ENCODE measurements around the gene ARHGEF3.

ARHGEF3 gene

DNA sequence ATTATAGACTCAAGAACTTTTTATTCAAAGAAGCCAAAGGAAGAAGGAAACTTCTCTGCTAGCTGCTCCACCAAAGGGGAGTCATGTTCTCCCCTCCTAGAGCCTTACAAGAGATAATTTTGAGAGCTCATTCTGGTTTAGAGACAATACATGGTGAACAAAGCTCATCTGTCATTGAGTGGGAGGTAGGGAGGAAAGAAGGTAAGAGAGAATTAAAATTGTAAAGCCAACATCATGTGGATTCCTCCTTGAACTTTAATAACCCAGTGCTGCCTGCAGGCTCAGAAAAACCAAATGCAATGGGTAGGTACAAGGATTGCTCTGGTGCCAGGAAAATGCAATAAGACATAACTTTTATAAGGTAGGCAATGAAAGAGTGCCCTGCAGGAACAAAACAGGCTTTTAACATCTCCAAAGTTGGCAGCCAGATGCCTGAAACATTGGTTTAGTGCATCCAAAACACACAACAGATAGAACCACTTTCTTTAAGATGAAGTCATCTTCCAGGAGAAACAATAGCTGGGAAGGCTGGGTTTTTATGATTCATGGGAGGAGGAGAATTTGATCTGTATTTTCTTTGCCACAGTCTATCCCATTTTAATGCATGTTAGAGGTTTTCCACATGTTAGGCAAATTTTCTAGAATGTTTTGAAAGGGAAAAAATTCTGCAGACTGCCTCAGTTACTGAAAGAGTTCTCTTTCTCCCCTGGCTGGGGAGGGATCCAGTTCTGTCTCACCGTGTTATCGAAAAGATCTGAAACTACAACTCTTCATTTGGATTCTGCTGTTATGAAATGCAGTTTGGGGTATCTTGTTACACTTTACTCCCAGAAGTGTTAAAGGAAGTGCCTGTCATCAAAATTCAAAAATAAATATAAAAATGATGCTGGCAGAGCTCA is 11.3 kb upstream of the ARHGEF3 start:
- DNase-seq (no peak), ATAC-seq (no peak)
- Mint-ChIP-seq H3K4me1 (peaks cover 48% of the 10 kb centered on the region), H3K36me3 (ENCODE audit: low read depth) (no peaks in the 10 kb centered on the region), H3K4me3 (no peak overlapping the region), H3K27me3 (no peaks in the 10 kb centered on the region), H3K9me3 (no peaks in the 10 kb centered on the region), H3K27ac (peak overlapping the region; percentile 34)

DNA sequence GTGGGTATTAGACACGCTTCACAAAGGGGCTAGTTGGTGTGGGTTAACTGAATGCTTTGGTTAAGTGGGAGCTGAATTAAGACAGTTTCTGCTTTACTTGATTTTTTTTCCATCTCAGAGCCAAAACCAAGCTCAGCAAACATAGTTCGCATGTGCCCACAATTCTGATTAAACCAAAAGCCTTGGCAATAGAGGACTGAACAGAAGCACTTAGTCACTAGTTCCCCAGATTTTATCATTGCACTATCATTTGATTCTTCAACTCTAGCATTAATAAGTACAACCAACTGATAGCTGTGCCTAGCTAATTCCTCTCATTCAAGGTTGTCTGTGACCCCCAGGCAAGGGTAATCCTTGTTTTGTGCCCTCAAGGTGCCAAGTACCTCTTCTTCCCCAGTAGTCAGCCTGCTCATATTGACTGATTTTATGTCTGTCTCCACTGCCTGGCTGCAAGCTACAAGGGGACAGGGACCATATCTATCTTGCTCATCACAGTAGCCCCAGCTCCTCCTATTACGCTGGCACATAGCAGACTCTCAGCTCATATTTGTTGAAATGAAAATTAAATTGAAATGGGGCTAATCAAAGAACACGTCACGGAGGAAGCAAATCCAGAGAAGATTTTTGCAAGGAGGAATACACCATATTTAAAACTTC is 9.9 kb upstream of the ARHGEF3 start:
- Mint-ChIP-seq H3K27ac (peak overlapping the region; percentile 9), H3K27me3 (no peaks in the 10 kb centered on the region), H3K4me3 (no peak overlapping the region), H3K36me3 (ENCODE audit: low read depth) (no peaks in the 10 kb centered on the region), H3K4me1 (peaks cover 45% of the 10 kb centered on the region), H3K9me3 (no peaks in the 10 kb centered on the region)
- ATAC-seq = peak; percentile 45
- no peak for DNase-seq

DNA sequence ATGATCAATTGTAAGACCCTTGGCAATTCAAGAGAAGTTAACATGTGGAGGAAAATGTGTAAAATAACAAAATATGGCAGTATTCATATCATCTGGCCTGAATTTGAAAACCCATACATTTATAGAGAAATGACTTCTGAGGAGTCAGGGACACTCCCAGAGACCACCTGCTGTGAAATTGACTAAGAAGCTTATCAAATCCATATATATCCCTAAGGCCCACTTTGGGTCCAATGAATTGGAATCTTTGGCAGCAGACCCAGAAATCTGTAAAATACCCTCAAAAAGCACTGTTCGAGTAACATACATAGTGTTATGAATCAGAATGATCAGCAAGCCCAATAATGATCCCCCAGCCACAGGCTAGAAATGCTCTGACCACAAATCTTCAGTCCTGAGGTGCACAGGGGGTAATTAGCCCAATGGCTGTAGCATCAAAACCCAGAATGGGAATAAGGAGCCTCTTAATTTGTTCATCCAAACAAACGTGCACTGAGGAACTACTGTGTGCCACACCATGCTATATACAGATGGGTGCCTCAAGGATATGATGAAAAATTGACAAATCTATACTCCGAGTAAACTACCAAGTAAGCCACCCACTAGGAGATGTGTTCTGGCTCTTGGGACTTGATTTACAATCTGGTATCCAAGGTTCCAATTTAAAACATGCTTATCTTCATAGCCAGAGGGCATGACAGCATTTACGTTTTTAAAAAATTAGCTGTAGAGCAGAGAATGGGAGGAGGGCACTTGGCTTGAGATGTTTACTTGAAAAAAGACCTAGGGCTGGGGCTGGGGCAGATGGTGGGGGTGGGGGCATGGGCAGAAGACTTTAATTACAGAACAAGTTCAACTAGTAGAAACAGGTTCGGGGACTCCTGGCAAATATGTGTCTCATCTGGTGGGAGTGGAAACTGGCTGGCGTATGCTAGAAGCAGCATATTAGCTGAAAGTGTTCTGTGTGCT is 9.1 kb upstream of the ARHGEF3 start:
- Mint-ChIP-seq H3K36me3 (ENCODE audit: low read depth) (no peaks in the 10 kb centered on the region), H3K4me1 (peaks cover 45% of the 10 kb centered on the region), H3K27me3 (no peaks in the 10 kb centered on the region), H3K4me3 (no peak overlapping the region), H3K27ac (peak overlapping the region; percentile 9), H3K9me3 (no peaks in the 10 kb centered on the region)
- ATAC-seq = peak; percentile 25
- DNase-seq = no peak

DNA sequence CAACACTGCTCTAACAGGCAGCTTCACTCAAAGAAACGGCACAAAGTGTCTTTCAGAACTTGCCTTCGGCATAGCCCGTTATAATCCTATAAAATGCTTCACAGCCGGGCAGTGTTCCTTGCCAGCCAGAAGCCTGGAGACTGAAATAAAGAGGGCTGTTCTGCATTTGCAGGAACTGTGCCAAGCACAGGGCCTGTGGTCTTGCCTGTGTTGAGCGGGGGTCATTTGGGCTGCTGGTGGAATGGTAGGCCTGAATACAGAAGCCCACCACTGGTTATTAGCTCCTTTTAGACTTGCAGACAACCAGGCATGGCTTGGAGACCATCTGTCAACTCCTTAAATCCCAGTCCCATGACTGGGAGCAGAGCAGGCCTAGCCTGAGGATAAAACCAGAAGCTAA is 4.7 kb upstream of the ARHGEF3 start:
- ATAC-seq (no peak), DNase-seq (no peak)
- Mint-ChIP-seq H3K36me3 (ENCODE audit: low read depth) (peaks cover under 1% of the 10 kb centered on the region), H3K27me3 (no peaks in the 10 kb centered on the region), H3K27ac (no peak overlapping the region), H3K4me1 (peaks cover 25% of the 10 kb centered on the region), H3K4me3 (no peak overlapping the region), H3K9me3 (no peaks in the 10 kb centered on the region)

DNA sequence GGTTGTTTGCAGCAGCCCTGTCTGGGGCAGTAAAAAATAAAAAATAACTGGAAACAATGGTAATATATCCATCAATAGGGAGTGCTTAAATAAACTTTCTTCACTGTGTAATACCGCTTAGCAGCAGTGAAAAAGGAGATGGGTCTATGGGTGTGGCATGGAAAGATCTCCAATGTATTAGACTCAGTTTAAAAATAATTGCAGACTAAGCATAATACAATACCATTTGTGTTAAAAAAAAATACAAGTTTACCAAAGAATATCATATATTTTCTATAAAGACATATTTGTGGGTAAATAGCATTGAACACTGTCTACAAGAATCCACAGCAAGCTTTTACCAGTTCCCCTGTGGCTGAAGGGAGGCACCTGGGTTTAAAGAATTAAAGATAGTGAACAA is 1.0 kb upstream of the ARHGEF3 start:
- Mint-ChIP-seq H3K4me3 (peak overlapping the region; percentile 74), H3K36me3 (ENCODE audit: low read depth) (peaks cover 9% of the 10 kb centered on the region), H3K4me1 (peaks cover 35% of the 10 kb centered on the region), H3K27ac (no peak overlapping the region), H3K9me3 (no peaks in the 10 kb centered on the region), H3K27me3 (no peaks in the 10 kb centered on the region)
- DNase-seq = no peak
- no peak for ATAC-seq

DNA sequence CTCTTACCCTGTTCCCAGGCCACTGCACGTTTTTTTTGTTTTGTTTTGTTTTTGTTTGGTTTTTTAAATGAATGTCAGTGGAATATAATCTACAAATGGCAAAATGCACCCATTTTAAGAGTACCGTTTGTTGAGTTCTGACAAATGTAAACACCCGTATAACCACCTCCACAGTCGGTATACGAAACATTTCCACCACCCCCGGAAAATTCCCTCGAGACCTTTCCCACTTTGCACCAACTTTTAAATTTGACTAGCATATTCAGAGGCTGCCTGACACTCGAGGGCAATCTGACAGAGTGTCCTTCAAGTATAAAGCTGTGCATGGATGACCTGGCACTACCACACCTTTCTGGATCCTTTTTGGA is 613 bp upstream of the ARHGEF3 start:
- Mint-ChIP-seq H3K27ac (peak overlapping the region; percentile 59), H3K27me3 (no peaks in the 10 kb centered on the region), H3K9me3 (no peaks in the 10 kb centered on the region), H3K4me3 (peak overlapping the region; percentile 74), H3K4me1 (peaks cover 39% of the 10 kb centered on the region), H3K36me3 (ENCODE audit: low read depth) (peaks cover 10% of the 10 kb centered on the region)
- DNase-seq = no peak
- ATAC-seq = no peak

DNA sequence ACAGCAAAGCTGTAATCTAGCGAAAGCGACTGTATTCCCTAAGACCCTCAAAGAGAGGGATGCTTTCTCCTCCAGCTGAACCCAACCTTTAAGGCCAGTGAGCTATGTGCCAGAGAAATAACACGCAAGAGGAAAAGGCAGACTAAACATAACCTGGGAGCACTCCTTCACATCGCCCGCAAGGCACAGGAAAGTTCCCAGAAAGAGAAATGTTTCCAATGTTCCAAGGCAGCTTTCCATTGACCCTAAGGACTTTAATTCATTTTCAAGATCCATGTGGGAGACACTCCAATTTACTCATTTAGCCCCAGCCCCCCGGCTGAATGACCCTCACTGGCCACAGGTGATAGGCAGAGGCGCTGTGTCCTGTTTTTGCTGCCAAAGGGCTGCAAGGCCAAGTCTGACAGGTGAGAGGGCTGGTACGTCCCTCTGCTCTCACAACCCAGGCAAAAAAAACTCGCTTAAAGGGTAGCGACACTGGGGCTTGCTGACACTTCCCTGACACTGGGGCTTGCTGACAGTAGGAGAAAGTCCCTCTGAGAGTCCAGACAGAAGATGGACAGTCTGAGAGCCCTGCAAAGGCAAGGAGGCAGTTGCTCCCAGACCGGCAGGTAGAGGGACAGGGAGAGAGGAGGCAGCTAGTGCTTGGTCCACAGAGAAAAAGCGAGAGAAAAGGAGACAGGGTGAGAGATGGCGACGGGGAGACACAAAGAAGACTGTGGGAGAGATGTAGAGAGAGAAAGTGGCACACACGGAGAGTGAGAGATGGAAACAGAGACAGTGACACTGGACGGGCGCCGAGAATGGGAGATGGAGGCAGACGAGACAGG is 702 bp downstream of the ARHGEF3 start:
- peak; percentile 27 for DNase-seq
- Mint-ChIP-seq H3K27me3 (no peaks in the 10 kb centered on the region), H3K27ac (peak overlapping the region; percentile 92), H3K4me3 (peak overlapping the region; percentile 99), H3K4me1 (peaks cover 52% of the 10 kb centered on the region), H3K36me3 (ENCODE audit: low read depth) (peaks cover 14% of the 10 kb centered on the region), H3K9me3 (no peaks in the 10 kb centered on the region)
- peak; percentile 12 for ATAC-seq

DNA sequence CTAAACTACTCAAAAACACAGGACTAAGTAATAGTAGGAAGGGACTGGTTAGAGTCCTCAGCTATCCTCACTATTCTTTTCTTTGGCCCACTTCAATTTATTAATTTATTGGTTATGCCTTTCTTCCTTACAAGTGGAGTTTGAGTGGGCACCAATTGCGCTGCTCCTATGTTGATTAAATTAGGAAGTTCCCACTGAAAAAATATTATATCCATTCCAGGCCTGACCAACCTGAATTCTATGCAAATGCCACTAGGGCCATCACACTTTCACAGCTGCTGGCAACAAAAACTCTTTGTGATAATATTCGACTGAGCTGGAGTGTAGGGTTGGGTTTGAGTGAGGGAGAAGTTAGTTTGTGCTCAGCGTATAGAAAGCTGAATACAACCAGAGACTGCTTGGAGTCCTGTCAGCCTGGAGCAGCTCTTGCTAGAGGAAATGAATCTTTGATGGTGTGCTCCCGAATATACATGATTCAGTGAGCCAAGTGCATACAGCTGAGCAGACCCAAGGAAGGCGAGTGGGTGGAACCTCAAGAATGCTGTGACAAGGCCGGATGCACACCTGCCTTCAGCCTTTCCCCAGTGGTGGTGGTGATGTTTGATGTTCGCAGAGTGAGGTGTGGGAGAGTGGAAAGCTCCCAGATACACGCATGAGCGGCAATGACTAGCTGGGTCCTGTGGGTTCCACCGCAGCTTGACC is 1.5 kb downstream of the ARHGEF3 start:
- no peaks in the 10 kb centered on the region for H3K9me3 Mint-ChIP-seq
- H3K27me3 Mint-ChIP-seq = no peaks in the 10 kb centered on the region
- H3K4me3 Mint-ChIP-seq = peak overlapping the region; percentile 99
- H3K36me3 Mint-ChIP-seq (ENCODE audit: low read depth) = peaks cover 19% of the 10 kb centered on the region
- DNase-seq (peak; percentile 70), ATAC-seq (peak; percentile 71)
- peaks cover 60% of the 10 kb centered on the region for H3K4me1 Mint-ChIP-seq
- H3K27ac Mint-ChIP-seq = peak overlapping the region; percentile 92

DNA sequence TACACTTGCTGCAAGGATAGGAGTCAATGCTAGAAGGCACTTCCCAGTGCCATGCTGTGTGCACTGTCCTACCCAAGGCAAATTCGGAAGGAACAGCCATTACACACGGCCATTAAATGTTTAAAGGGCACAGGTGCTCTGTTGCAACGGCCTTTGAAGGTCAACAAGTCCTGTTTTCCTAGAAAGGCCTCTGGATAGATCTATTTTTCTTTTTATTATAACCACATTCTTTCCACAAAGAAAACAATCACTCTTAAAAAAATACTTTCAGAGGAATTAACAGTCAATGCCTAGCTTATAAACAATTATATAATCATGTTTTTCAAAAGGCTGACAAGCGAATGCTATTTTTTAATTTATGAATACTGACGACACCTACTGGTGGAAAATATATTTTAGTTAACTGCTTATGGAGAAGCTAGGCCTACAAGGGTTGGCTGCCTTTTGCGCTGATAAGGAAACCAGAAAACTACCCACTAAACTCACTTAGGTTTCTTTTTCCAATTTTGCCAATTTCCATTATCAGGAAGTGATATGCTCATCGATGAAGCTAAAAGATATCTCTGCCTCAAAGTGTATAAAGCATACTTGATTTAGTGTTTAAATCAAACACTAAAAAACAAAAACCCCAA is 2.4 kb downstream of the ARHGEF3 start:
- peaks cover 24% of the 10 kb centered on the region for H3K36me3 Mint-ChIP-seq (ENCODE audit: low read depth)
- DNase-seq (no peak), ATAC-seq (no peak)
- peaks cover 68% of the 10 kb centered on the region for H3K4me1 Mint-ChIP-seq
- H3K27ac Mint-ChIP-seq = peak overlapping the region; percentile 92
- no peaks in the 10 kb centered on the region for H3K9me3 Mint-ChIP-seq
- H3K4me3 Mint-ChIP-seq = peak overlapping the region; percentile 99
- no peaks in the 10 kb centered on the region for H3K27me3 Mint-ChIP-seq

DNA sequence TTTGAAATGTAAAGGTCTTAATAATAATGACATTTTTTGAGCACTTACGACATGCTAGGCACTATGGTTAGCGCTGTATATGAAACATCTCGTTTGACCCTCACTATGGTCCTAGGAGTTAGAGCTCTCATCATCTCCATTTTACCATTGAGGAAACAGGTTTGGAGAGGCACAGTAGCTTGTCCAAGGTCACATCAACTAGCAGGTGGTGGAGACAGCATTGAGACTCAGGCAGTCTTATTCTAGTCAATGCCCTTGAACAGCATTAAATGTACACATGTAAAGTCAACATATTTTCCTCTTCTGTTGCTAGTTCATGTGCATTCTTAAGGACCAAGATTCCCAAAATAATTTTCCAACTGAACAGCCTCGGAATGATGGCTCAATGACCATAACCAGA is 4.8 kb downstream of the ARHGEF3 start:
- ATAC-seq (no peak), DNase-seq (no peak)
- Mint-ChIP-seq H3K9me3 (peaks cover 4% of the 10 kb centered on the region), H3K27ac (peak overlapping the region; percentile 85), H3K27me3 (no peaks in the 10 kb centered on the region), H3K36me3 (ENCODE audit: low read depth) (peaks cover 34% of the 10 kb centered on the region), H3K4me3 (peak overlapping the region; percentile 99), H3K4me1 (peaks cover 80% of the 10 kb centered on the region)

DNA sequence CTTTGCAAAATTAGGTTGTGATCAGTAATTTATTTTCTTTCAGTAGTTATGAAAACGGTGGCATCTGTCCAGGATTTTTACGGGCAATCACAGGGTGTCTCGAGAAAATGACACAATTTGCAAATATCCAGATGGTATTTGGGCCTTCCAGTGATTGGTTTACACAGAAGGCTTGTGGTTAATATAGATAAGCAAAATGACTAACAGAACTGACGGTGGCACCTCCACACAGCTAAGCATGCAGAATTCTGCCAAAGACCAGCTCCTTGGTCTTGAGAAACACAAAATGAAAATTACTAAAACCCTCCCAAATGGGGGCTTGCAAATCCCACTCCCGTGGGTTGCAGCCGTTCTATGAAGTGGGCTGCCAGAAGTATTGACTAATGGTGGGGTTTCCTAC is 5.5 kb downstream of the ARHGEF3 start:
- ATAC-seq (peak; percentile 33), DNase-seq (no peak)
- Mint-ChIP-seq H3K27ac (peak overlapping the region; percentile 85), H3K36me3 (ENCODE audit: low read depth) (peaks cover 31% of the 10 kb centered on the region), H3K4me1 (peaks cover 85% of the 10 kb centered on the region), H3K4me3 (peak overlapping the region; percentile 99), H3K9me3 (peaks cover 4% of the 10 kb centered on the region), H3K27me3 (no peaks in the 10 kb centered on the region)

DNA sequence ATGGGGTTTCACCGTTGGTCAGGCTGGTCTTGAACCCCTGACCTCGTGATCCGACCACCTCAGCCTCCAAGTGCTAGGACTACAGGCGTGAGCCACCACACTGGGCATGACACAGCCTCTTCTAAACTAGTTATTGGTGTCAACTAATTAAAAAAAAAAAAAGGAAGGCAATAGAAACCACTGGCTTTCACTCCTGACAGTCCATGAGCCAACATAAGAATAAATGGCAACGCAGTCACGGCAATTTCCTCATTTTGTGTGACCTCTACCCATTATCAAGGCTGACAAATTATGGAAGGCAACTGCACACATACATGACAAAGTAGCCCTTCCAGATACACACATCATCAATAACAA is 5.9 kb downstream of the ARHGEF3 start:
- Mint-ChIP-seq H3K27me3 (no peaks in the 10 kb centered on the region), H3K4me3 (peak overlapping the region; percentile 99), H3K27ac (peak overlapping the region; percentile 85), H3K36me3 (ENCODE audit: low read depth) (peaks cover 31% of the 10 kb centered on the region), H3K9me3 (peaks cover 4% of the 10 kb centered on the region), H3K4me1 (peaks cover 88% of the 10 kb centered on the region)
- DNase-seq = no peak
- ATAC-seq = no peak
